HG03064 (cell line): Measurements from ENCODE around the gene PACSIN3.

Source experiments
- ATAC-seq: cut with Tn5 transposase; IDR thresholded peaks from one replicate; pipeline ENCODE4 v1.9.1; 2021; ENCODE audit warnings: low read depth; ENCODE audit not compliant: unreplicated experiment

The PACSIN3 gene

DNA sequence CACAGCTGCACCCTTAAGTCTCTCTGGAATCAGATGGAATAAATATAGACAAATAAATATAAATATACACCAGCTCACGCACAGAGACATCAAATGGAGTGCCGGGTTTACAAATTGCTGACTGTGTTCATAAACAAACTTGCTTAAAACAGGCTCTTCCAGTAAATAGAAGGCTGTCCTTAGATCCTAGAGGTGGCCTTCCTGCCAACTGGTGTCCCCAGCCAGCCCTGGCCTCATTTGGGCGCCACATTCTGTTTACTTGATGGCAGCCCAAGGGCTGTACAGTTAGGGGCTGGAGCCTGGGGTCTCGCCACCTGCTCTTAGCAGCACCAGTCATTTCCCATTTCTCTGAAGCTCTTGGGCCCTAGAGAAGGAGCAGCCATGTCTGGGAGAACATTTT is 30.4 kb downstream of the PACSIN3 start:
- ATAC-seq, result no peak

DNA sequence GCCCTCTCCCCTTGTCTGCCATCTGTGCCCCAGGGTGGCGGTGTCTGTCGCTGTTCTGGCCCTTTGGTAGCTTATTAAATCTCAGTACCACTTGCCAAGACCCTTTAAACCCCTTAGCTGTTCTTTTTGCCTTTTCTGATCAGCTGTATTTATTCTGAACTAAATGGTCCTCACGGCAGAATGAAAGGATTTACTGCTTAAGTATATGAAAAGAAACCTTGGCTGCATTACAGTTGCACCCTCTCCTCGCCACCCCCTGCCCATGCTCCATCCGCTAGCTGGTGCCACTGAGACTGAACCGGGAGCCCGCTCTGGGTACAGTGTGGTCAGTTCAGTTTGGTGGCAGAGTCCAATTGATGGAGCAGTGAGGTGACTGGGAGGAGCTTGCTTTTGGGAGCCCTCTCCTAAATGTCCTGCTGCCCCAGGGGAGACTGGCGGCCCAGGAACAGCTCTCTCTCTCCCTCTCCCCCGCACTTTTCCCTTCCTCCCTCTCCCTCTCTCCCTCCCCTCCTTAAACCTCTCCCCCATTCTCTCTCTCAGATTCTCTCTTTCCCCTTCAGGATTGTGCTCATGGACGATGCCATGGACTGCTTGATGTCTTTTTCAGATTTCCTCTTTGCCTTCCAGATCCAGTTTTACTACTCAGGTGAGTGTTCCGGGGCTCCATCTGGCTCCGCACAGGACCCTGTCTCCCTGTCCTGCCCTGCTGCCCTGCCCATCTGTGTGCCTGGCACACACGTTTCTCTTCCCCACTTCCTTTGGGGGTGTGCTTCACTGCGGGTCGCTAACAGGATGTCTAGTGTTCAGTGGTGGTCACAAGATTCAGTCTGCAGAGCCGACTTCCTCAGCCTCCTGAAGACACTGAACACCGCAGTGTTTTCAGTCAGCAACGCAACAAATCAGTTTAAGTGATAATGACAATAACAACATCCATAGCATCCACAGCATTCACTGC is 31.3 kb downstream of the PACSIN3 start:
- ATAC-seq, result no peak

- no peak for ATAC-seq
Observed at GRCh38 chr11:47152953-47153950, 33.0 kb downstream of the PACSIN3 start.

DNA sequence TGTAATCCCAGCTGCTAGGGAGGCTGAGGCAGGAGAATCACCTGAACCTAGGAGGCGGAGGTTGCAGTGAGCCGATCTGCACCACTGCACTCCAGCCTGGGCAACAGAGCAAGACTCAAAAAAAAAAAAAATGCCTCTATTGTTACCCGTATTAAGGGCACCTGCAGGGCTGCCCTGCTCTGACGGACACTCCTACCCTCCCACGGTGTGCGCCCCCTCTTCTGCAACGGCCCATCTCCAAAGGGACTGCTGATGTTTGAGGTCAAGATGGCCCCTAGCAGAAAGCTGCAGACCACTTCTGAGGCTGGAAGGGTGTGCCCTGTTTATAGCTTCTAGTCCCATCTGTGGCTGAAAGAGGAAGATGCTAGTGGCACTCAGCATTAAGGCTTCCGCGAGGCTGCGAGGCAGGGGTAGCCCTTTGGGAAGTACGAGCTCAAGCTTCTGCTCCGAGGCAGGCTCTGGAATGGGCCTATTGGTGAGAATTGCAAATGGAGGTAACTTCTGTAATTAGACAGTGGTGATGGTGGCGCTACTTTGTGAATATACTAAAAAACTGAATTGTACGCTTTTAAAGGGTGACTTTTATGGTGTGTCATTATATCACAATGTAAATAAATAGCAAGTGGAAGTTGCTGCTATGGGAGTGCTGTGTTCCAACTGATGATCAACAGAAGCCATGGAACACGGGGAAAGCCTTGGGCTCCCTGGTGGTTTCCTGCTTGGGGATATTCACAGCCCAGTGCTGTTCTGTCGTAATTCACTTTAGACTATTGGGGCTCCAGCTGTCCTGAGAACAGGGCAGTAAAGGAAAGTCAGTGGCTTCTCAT is 33.9 kb downstream of the PACSIN3 start:
- ATAC-seq, result no peak

- no peak for ATAC-seq
Observed at GRCh38 chr11:47149782-47150181, 36.5 kb downstream of the PACSIN3 start.

DNA sequence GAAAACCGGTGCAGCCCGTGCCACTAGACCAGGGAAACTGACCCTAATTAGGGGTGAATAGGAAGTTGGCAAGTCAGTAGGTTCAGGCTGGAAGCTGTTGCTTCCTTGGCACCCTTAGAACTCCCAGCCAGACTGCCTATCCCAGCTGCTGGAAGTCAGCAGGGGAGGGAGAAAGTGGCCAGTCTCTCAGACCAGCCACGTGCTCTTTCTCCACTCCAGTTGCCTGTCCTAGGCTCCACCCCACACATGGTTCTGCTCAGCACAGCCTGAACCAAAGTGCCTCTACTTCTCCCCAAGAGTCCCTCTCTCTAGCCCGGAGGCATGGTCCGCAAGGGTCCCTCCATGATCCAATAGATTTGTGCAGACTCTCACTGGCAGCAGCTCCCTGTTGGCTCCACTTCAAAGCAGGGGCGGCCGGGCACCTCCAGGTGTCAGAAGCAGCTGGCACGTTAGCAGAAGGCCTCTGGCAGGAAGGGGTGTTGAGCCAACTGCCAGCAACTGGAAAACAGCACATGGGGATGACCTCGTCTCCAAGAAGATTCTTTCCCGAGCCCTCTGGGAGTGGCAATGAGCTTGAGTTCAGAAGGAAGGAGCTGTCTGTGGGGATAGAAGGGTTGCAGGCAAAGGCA is 37.2 kb downstream of the PACSIN3 start:
- ATAC-seq, result no peak

GRCh38 chr11:47148270-47148669 is 38.0 kb downstream of the PACSIN3 start:
- ATAC-seq, result no peak

GRCh38 chr11:47147681-47148080 is 38.6 kb downstream of the PACSIN3 start:
- no peak for ATAC-seq

DNA sequence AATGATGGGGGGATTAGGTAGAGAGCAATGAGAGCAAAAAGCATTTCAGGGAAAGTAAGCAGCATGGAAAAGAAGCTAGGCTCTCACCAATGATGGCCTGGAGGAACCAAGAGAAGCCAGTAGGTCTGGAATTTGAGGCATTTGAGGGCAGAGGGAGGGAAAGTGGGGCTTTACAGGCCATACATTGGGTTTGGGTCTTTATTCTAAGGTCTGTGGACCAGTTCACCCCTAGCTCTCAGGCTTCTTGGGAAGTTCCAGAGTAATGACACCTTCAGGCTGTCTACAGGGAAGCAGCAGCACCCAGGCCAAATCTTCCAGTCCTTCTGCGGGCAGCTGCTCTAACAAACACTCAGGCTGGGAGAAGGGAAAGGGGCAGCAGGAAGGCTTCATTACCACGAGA is 39.0 kb downstream of the PACSIN3 start:
- ATAC-seq, result no peak

GRCh38 chr11:47144541-47144940 is 41.7 kb downstream of the PACSIN3 start:
- ATAC-seq, result no peak

GRCh38 chr11:47143322-47143721 is 42.9 kb downstream of the PACSIN3 start:
- no peak for ATAC-seq

DNA sequence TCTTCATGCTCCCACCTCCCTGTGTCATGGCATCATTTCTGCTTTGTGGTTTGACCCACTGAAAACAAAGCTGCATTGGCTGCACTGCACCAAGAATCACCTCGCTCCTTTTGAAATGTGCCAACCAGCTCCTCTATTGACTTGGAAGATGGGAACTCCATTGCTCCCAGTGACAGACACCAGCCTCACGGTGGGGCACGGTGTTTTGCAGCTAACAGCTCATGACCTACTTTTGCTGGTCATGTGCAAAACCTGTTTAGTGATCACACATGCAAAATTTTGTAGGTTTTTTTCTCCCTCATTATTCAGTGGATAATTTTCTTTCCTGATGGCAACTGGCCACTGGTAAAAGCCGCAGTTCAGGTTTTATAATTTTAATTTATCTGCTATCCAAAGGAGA is 46.4 kb downstream of the PACSIN3 start:
- no peak for ATAC-seq

DNA sequence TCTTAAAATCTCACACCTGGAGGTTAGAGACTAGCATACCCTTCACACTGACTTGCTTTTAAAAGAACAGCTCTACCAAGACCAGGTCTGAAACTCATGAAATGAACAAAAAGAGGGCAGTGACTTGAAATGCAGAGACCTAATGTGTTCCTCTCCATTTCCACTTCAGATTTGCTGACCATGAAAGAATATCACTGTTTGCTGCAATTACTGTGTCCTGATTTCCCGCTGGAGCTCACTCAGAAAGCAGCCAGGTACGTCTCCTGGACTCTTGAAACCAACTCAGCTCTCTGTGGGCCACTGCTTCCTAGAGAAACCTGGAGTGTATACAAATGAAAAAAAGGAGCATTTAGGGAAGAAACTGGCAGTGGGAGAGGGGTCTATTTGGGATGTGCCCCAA is 48.8 kb downstream of the PACSIN3 start:
- no peak for ATAC-seq

- ATAC-seq, result no peak
Observed at GRCh38 chr11:47136921-47137320, 49.3 kb downstream of the PACSIN3 start.

DNA sequence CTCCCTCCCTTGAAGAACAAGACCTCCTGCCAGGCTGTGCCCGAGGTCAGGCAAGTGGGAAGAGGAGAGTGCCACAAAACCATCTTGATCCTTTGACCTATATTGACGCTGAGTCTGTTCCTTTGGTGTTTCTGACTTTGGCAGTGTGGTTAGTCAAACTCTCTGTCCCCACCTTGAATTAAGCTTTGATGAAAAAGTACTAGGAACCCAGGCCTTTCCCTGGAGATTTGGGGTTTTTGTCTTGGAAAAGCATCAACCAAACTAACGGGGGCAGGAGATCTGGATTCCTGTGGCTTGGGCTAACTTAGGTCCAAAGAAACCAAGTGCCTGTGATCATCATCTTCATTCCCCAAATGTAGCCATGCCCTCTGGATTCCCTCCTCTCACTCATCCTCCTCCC is 49.9 kb downstream of the PACSIN3 start:
- ATAC-seq, result no peak

DNA sequence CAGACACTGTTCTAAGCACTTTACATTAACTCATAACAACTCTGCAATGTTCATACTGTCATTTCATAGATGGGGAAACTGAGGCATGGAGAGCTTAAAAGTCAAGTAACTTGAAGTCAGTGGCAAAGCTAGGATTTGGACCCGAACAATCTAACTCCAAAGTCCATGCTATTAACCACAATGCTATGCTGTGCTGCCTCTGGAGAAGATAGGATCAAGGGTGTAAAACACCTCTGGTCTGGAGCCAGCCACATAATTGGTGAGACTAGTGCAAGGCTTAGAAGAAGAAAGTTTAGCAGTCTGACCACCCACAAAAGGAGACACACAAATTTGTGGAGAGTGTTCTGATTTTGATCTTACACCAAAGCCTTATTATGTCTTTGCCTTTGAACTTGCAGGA is 53.3 kb downstream of the PACSIN3 start:
- no peak for ATAC-seq

DNA sequence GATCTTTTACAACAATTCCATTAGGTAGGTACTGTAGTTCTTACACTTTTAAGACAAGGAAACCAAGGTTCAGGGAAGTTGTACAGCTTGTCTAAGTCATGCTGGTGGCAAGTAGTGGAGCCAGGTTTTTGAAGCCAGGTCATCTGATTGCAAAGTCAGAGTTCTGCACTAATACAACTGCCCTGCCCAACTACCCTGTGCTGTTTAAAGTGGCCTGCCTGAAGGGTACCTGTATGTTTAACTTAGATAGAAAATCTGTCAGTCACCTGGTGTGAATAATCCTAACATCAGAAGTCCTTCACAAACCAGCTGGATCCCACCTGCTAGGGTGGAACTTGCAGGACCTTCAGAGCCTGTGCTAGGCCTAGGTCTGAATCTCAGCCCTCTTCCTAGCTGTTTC is 53.7 kb downstream of the PACSIN3 start:
- no peak for ATAC-seq

DNA sequence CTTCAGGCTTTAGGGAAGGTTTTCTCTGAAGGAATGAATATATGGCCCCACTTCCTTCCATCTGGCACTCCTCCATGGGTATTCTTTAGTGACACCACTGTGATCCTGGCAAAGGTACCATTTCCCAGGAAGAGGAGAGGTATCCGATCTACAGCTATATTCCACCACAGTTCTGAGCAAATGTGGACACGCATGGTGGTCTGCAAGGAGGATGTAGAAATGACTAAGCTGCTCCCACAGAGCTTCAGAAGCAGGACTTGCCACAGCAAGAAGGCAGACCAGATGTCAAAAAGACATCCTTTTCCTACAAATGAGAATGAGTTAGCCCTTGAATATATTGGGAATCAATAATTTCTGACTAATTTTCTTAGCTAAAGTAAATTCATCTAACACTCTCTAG is 55.1 kb downstream of the PACSIN3 start:
- ATAC-seq, result no peak

GRCh38 chr11:47130543-47130942 is 55.7 kb downstream of the PACSIN3 start:
- no peak for ATAC-seq
